ENCODE results near the gene ARHGEF3.

DNA sequence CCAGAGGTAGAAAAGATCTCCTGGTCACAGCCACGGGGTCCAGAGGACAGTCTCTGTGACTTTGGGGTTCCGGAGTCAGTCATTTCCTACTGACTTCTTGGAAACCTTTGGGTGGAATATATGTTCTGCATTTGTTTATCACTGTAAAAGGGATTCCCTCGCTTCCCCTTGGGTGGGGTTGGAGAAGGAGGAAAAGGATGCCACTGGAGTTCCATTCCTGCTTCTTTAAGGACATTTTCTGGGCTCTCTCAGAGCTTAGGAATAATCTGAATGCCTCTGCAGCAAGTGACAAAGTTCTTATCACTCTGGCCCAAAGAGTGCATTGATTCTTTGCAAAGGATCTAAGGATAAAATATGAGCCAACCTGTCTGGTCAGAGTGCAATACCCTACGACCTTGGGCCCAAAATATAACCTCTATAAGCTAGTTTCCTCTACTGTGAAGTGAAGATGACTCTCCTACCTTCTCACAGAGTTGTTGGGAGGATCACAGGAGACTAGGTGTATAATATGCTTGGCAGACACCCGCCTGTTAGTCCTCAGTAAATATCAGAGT is 17.2 kb downstream of the ARHGEF3 start:
- TF ChIP-seq, protein P1, sequence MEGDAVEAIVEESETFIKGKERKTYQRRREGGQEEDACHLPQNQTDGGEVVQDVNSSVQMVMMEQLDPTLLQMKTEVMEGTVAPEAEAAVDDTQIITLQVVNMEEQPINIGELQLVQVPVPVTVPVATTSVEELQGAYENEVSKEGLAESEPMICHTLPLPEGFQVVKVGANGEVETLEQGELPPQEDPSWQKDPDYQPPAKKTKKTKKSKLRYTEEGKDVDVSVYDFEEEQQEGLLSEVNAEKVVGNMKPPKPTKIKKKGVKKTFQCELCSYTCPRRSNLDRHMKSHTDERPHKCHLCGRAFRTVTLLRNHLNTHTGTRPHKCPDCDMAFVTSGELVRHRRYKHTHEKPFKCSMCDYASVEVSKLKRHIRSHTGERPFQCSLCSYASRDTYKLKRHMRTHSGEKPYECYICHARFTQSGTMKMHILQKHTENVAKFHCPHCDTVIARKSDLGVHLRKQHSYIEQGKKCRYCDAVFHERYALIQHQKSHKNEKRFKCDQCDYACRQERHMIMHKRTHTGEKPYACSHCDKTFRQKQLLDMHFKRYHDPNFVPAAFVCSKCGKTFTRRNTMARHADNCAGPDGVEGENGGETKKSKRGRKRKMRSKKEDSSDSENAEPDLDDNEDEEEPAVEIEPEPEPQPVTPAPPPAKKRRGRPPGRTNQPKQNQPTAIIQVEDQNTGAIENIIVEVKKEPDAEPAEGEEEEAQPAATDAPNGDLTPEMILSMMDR (conservative IDR thresholded peaks at IDR 0.05): no peak
- TF ChIP-seq ZFX (IDR thresholded peaks at IDR 0.05): no peak
